ENCODE data around the gene MLKL.

MLKL gene

DNA sequence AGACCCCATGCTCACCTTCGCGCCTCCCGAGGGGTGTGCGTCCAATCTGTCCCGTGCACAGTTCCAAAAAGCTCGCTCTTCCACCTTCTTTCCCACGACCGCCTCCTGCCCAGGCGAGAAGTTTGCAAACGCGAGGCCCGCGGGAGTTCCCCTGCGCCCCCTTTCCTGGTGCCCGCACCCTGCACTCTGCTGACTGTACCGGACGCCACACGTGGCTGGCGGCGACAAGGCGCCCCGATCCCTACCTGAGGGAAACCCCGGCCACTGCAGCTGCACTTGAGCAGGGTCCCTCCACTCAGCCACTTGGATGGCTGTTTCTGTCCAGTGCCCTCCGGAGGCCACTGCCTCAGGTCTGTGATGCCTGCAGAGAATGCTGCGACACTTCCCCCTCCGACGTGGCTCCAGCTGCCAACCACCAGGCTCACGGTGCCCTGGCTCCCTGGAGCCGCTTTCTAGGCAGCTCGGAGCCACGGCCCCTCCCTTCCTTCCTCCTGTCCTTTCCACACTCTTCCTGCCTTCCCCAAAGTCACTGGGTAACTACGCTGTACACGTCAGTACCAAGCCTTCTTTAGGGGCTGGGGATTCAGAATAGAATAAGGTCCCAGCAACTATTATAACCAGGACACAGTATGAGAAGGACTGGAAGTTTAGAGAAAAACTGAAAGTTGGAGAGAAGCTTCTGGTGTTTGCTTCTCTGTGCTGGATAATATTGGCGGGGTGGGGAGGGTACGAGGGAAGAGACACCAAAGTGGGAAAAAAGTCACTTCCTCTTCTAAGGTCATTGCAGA lies at the start of gene MLKL:
Gene MLKL, minus strand, starts transcription at position 425 of the 788 bp plus-strand sequence. CDS start 5,105 bp downstream, outside the sequence.
- DNase-seq, result peak in 4 of 56 donors; percentile 5 to 22 (median 19)

GRCh38 chr16:74749291-74750055 lies 48.8 kb upstream of the MLKL start:
- DNase-seq, result peak in 9 of 56 donors; percentile 28 to 77 (median 56)

DNA sequence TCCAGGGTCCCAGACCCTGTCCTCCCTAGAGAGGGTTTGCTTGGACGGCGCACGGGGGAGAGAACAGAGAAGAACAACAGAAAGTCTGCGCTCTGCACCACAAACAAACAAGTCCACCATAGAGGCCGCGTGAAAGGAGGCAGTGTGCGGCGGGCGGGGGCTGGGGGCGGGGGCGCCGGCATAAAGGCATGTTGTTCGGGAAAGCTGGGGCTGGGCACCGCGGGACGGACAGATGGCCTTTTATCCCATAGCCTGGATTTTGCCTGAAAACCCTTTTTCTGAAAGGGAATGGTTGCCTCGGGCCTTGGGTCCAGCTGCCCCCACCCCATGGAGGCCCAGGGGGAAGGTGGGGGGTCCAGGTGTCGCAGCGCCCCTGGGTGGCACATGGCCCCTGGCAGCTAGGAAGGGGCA lies 48.0 kb upstream of the MLKL start:
- peak in 53 of 56 donors; percentile 18 to 96 (median 80) for DNase-seq

- peak in 52 of 56 donors; percentile 16 to 96 (median 74) for DNase-seq
Observed at GRCh38 chr16:74747716-74748615, 47.3 kb upstream of the MLKL start.

DNA sequence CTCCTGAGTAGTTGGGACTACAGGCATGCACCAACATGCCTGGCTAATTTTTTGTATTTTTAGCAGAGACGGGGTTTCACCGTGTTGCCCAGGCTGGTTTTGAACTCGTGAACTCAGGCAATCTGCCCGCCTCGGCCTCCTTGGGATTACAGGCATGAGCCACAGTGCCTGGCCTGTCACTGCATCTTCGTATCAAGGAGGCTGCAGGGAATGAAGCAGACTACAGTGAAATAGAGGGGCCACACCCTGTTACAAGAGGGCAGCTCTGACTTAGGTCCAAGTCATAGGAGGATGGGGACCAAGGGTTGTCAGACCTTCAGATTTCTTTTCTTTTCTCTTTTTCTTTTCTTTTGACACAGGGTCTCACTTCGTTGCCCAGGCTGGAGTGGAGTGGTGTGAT lies 45.3 kb upstream of the MLKL start:
- DNase-seq, result no peak

DNA sequence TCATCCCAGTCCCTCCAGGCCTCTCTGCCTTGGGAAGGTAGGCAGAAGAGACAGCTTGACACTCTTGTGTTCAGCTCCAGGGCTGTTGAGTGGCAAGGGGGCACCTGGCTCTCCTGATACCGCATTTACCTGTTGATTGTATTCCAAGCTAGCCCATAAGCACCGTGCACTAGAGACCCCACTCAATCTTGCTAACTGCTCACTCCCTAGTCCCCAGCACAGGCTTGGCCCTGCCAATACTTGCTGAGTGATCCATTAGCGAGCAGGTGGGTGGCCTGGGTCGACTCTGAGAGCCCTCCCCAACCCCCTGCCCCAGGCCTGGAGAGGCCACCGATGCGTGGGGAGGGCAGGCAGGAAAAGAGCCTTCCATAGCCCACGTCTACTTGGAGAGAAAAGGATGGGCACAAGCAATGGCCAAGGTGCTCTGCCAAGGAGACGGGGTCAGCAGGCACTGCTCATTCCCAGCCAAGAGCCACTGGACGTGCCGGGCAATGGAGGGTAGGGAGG lies 44.5 kb upstream of the MLKL start:
- DNase-seq, result no peak

- no peak for DNase-seq
Observed at GRCh38 chr16:74744566-74744965, 43.9 kb upstream of the MLKL start.

DNA sequence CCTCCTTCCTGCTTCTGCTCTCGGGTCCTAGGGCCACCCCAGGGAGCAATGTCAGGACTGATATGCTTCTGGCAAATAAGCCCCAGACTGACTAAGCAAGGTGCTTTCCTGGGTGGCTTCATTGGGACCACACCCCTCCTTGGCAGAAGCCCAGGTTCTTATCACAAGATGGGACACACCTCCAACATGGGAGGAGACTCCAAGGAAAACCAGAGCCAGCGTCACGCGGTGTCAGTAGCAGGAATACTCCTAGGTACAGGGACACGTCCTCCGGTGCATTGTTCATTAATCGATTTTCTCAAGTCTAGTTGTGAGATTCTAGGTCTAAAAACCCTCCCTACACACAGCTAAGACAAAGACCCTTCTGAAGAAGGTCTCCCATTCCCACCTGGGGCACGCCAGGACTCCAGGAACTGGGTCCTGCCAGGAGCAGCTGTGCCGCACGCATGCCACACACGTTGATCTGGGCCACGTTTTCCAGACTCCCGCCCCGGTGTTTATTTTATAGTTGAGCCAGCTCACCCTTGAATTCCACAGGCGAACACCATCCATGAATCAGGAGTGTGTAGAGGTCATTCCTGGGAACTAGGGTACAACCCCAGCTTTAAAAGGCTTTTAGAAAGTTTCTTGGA lies 43.1 kb upstream of the MLKL start:
- DNase-seq, result no peak

DNA sequence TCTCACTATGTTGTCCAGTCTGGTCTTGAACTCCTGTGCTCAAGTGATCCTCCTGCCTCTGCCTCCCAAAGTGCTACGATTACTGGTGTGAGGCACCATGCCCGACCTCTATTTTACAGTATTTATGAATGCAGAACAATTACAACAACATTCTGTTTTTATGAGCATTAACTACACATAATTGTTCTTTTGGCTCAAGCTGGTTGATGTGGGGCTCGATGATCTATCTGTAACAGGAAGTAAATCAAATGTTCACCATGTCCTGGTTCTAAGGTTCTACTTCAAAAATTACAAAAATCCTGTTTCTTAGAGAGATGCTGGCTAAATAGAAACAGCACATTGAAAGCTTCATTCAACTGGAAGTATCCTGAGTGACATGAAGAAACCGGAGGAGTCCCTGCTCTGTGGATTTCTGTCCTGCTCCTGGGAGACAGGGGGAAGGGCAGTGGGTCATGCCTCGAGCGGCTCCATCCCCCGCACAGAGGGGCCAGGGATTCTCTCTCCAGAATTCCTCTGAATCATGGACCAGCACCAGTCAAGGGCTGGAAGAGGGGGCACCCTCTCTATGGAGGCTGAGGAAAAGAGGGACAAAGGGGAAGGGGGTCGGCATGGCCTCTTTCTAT lies 42.5 kb upstream of the MLKL start:
- no peak for DNase-seq

GRCh38 chr16:74742051-74742481 lies 41.4 kb upstream of the MLKL start:
- DNase-seq, result no peak

GRCh38 chr16:74740795-74741304 lies 40.2 kb upstream of the MLKL start:
- DNase-seq, result peak in 52 of 56 donors; percentile 21 to 85 (median 66)

DNA sequence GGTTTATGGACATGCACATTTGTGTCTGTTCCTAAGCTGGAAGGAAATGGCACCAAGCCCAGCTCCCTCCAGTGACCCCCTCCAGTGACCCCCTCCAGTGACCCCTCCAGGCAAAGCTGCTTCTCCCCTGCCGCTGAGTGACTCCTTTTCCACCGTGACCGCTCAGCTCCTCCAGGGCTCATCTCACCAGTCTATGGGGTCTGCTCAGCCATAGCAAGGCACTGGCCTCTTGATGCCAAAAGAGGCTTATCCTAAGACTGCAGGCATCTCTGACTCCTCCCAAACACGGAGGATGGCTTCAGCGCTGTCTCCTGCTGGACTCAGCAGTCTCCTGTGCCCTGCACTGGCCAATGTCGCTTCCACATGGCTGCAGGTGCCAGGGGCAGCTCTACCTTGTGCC lies 38.6 kb upstream of the MLKL start:
- DNase-seq, result no peak

GRCh38 chr16:74738816-74739215 lies 38.2 kb upstream of the MLKL start:
- no peak for DNase-seq

- DNase-seq, result no peak
Observed at GRCh38 chr16:74738113-74738541, 37.5 kb upstream of the MLKL start.

GRCh38 chr16:74737521-74737920 lies 36.9 kb upstream of the MLKL start:
- no peak for DNase-seq

- DNase-seq, result peak in 1 of 56 donors; percentile 11
Observed at GRCh38 chr16:74736531-74737157, 36.0 kb upstream of the MLKL start.

GRCh38 chr16:74735554-74735953 lies 34.9 kb upstream of the MLKL start:
- DNase-seq, result no peak

DNA sequence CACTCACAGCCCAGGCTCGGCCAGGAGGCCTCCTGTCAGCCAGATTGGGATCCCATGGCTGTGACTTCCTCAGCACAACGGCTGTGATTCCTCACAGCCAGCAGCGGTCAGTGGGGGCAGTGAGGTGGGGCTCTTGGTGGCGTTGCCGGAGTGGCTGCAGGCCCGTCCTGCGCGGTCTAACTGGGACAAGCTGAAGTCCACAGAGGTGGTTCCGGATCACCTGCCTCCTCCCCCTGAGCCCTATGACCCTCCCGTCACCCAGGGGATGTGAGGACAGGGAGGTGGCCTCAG lies 34.4 kb upstream of the MLKL start:
- DNase-seq, result peak in 1 of 56 donors; percentile 42

GRCh38 chr16:74734361-74735161 lies 33.9 kb upstream of the MLKL start:
- no peak for DNase-seq
